Stimulated activated naive CD4-positive, alpha-beta T cell (primary cell): ENCODE results near the gene UNC119B.
A peak's percentile ranks its signal among the peaks of the same experiment; 100 is the strongest.

Experiments used
- DNase-seq, 6 experiments: peaks; one replicate each; lab custom pipeline; 2025; lab: John Stamatoyannopoulos, UW

UNC119B gene

GRCh38 chr12:120688527-120689071 is 21.7 kb upstream of the UNC119B start:
- no peak for DNase-seq

- no peak for DNase-seq
These were observed 20.7 kb upstream of the UNC119B start for GRCh38 chr12:120689397-120690082.

- DNase-seq = peak in 1 of 6 experiments; percentile 6
These were observed 20.2 kb upstream of the UNC119B start for GRCh38 chr12:120690083-120690450.

- no peak for DNase-seq
These were observed 19.3 kb upstream of the UNC119B start for GRCh38 chr12:120690978-120691377.

GRCh38 chr12:120692524-120693033 is 17.7 kb upstream of the UNC119B start:
- DNase-seq = no peak

GRCh38 chr12:120693848-120694247 is 16.4 kb upstream of the UNC119B start:
- DNase-seq = no peak

GRCh38 chr12:120696626-120697025 is 13.6 kb upstream of the UNC119B start:
- DNase-seq = no peak

GRCh38 chr12:120697344-120697743 is 12.9 kb upstream of the UNC119B start:
- DNase-seq = no peak

GRCh38 chr12:120698665-120699064 is 11.6 kb upstream of the UNC119B start:
- DNase-seq = no peak

- no peak for DNase-seq
These were observed 10.7 kb upstream of the UNC119B start for GRCh38 chr12:120699553-120699952.

GRCh38 chr12:120700886-120701285 is 9.4 kb upstream of the UNC119B start:
- DNase-seq = no peak

GRCh38 chr12:120702637-120703036 is 7.6 kb upstream of the UNC119B start:
- DNase-seq = no peak

GRCh38 chr12:120703311-120703942 is 6.8 kb upstream of the UNC119B start:
- no peak for DNase-seq

GRCh38 chr12:120705618-120706017 is 4.6 kb upstream of the UNC119B start:
- no peak for DNase-seq

- DNase-seq = no peak
These were observed 4.2 kb upstream of the UNC119B start for GRCh38 chr12:120706029-120706428.

- no peak for DNase-seq
These were observed 1.6 kb upstream of the UNC119B start for GRCh38 chr12:120708651-120709050.

GRCh38 chr12:120710805-120711296 is 593 bp downstream of the UNC119B start:
- DNase-seq = peak in 3 of 6 experiments; percentile 9 to 31 (median 10)

GRCh38 chr12:120711411-120711810 is 1.2 kb downstream of the UNC119B start:
- peak in 1 of 6 experiments; percentile 31 for DNase-seq

- no peak for DNase-seq
These were observed 2.4 kb downstream of the UNC119B start for GRCh38 chr12:120712610-120713009.

- peak; percentile 23 to 82 (median 64) for DNase-seq
These were observed 3.7 kb downstream of the UNC119B start for GRCh38 chr12:120713861-120714482.

GRCh38 chr12:120718055-120718454 is 7.8 kb downstream of the UNC119B start:
- DNase-seq = no peak

GRCh38 chr12:120719072-120719471 is 8.8 kb downstream of the UNC119B start:
- DNase-seq = no peak
